HG02840 (cell line): ENCODE data around the gene LARP4B.
"Not testable (repeated sequence)": the region's sequence is repeated elsewhere in the genome, so short reads cannot be mapped to it uniquely, and the experiment has no call there.

ENCODE experiments used
- ATAC-seq: cut with Tn5 transposase; IDR thresholded peaks from one replicate; pipeline ENCODE4 v1.9.1; 2021; ENCODE audit warnings: mild to moderate bottlenecking, moderate library complexity, moderate number of reproducible peaks; ENCODE audit not compliant: unreplicated experiment, low FRiP score

LARP4B gene

DNA sequence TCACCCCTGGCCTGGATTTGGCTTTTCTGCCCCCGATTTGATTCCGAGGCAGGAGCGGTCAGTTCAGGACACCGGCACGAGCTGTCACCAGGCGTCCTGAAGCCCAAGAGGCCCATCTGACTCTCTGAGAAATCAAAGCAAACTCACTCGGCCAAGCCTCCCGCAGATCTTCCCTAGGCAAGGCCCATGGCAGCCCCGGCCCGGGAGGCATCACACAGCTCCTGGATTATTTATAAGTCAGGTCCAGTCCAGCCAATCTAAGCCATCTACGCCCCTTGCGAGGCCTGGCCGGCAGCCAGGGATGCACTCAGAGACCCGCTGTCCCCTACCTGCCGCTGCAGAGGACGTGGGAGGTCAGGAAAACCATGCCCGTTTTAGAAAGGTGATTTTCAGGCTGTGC, 154.7 kb downstream of the LARP4B start:
- ATAC-seq = no peak

DNA sequence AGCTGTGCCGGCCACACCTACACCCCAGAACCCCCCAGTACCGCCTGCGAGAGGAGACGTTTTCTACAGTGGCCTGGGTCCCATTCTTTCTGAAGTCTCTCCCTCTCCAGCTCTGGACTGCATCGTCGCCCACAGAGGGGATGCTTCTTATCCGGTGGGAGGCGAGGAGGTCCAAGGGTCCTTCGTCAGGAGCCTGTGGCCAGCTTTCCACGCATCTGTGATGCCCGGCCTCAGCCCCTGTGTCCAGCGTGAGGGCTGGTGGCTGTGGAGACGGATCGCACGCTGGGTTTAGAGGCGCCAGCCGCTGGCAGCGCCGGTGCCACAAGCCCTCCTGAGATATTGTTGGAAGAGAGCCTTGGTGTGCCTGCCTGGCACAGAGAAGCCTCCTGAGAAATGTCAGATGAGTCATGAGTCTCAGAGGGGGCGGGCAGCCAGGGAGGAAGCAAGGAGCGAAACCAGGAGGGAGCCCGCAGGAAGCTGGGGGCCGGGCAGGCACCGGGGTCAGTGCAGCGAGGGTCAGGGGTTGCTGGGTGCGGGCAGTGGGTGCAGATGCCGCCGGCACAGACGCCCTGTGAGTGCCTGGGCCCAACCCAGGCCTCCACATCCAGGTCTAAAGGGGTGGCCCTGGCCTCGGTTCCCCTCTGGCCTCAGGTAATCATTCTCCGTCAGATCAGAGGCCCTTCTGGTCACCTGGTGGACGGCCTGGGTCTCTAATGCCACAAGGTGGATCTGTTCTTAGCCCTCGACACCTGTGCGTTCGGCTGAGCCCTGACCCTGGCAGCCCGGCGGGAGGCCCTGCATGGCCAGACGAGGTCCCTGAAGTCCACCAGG, 156.0 kb downstream of the LARP4B start:
- no peak for ATAC-seq

DNA sequence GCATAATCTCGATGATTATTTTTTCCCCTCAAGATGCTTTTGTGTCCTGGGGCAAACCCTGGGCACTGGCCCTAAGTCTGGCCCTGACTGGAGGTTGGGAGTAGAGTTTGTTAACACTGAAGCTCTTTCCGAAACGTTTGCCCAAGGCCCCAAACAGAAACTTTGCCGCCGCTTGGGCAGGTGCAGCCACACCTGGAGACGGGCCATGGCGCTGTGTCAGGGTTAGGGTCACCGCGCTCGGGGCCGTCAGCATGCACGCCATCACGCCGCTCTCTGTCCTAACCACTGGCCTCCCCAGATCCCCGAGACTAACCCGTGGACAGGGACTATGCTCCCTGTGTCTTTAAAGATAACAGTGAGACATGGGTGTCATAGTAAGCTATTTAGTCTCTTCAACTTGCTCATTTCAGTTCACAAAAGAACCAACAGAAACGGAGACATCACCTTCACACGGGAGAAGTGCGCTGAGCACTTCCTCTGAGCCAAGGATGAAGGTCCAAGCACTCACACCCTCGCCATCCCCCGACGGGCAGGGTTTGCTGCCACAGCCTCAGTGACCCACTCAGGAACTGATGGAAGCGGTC, 156.8 kb downstream of the LARP4B start:
- no peak for ATAC-seq

DNA sequence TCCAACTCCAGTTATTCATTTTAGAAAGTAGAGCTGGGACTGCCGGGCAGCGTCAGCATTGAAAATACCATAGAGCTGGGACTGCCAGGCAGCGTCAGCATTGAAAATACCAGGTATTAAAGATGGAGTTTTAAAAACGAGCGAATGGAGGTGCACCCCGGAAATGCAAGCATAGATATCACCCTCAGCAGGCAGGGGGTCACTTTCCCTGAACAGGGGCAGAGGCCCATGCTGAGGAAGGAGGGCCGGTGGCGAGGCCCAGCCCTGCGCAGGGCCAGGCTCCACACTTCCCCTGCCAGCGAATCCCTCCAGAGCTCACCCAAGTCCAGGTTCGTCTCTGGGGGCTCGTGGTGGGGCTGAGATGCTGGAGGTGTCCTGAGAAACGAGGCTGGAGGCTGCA, 157.3 kb downstream of the LARP4B start:
- no peak for ATAC-seq

DNA sequence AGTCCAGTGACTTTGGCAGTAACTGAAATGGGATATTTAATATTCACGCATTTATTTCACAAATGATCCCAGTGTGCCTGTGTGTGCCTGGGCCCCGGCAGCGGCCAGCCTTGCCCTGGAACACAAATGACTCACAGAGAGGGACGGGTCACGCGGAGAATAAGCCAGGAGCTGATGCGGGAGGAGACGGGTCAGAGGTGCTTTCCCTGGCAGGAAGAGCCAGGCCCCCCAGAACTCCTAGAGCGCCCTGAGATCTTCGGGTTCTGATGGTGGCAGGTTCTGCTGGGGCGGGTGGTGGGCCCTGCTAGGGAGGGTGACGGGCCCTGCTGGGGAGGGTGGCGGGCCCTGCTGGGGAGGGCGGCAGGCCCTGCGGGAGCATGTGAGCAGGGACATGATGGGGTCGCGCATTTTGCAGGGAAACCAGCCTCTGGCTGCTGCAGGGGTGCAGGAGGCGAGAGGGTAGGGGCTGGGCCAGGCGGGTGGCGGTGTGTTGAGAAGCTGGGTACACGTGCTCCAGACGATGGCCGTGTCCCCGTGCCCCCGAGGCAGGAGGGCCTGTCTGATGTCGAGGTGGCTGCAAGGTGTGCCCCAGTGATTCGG, 157.8 kb downstream of the LARP4B start:
- ATAC-seq = no peak

DNA sequence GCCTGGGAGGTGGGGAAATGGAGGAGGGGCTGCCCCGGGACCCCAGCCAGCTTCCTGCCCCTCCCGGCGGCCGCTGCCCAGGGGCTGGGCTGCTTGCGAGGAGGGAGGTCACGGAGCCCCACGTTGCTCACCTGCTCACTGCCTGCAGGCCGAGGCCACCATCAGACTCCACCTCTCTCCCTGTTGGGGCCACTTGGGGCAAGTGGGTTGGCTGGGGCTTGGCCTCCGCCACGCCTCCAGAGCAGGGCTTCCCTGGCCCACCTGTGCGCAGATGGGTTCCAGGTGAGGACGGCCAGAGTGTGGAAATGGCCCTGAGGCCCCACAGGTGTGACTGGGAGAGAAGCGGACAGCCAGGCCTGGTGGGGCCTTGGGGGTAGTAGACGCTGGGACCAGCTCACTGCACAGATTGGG, 159.3 kb downstream of the LARP4B start:
- no peak for ATAC-seq

DNA sequence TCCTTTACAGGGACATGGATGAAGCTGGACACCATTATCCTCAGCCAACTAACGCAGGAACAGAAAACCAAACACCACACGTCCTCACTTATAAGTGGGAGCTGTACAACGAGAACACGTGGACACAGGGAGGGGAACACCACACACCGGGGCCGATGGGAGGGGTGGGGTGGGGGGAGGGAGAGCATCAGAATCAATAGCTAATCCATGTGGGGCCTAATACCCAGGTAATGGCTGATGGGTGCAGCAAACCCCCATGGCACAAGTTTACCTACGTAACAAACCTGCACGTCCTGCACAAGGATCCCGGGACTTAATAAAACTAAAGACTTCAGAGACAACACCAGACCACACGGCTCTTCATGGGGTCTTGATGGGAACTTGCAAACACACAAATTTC, 159.9 kb downstream of the LARP4B start:
- ATAC-seq = no peak

DNA sequence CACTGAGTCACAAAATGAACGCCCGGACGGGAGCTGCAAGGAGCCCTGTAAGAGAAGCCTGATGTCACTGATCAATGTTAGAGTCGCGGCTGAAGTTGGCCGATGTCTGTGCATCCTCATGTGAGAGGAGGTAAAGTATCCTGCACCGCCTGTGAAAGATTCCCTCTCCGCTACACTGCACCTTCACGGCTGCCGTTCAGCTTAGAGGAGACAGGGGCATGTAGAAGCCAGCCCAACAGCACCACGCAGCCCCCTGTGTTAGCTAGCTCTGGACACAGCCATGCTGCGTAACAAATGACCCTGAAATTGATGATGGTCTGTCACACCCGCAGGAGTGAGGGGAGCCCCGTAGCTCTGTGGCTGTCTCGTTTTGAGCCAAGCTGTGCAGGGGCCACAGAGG, 160.5 kb downstream of the LARP4B start:
- ATAC-seq = no peak

DNA sequence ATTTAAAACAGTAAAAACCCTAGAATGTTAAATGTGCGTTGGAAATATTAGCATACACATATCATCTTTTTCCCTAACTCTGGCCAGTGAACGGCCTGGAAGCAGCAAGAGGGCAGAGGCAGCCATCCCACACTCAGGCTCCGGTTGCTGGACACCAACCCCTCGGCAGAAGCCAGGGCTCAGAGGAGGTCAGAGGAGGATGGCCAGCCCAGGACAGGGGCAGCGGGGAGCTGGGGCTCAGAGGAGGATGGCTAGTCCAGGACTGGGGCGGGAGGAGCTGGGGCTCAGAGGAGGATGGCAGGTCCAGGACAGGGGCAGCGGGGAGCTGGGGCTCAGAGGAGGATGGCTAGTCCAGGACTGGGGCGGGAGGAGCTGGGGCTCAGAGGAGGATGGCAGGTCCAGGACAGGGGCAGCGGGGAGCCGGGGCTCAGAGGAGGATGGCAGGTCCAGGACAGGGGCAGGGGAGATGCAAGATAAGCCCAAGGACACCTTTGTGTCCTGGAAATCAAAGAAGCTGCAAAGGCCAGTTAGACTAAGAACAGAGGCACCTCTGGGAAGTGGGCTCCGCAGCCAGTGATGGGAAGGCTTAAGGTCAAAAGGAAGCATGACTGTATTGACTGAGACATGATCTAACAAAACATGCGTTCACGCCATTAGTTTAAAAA, 161.3 kb downstream of the LARP4B start:
- ATAC-seq = not testable (repeated sequence)

DNA sequence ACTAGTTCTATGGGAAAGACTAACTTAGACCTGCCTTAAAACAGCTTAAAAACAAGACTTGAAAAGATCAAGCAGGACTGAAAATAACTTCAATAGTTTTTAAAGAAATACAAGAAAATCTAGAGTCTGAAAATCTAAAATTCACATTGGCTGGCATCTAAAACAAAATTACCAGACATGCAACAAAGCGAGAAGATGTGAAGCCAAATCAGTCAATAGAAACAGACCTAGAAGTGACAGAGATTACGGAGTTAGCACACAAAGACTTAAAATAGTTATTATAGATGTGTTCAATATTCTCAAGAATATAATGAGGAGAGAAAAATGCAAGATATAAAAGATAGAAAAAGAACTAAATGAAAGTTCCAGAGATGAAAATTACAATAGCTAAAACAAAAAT, 163.7 kb downstream of the LARP4B start:
- ATAC-seq = no peak

DNA sequence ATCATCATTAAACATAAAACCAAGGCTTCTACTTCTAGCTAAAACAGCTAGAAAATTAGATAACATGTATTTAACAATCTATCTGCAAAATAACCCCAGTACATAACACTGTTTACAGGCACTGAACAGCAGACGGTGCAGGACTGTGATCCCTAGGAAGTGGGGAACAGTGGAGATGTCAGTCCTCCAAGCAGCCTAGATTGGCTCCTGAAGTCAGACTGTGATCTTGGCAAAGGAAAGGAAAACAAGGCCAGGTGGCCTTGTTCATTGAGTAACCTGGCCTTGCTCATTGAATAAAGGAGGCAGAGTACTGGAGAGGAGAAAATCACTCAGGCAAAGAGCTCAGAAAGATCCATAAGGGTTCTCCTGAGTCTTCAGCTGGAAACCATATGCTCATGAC, 164.3 kb downstream of the LARP4B start:
- ATAC-seq = no peak

DNA sequence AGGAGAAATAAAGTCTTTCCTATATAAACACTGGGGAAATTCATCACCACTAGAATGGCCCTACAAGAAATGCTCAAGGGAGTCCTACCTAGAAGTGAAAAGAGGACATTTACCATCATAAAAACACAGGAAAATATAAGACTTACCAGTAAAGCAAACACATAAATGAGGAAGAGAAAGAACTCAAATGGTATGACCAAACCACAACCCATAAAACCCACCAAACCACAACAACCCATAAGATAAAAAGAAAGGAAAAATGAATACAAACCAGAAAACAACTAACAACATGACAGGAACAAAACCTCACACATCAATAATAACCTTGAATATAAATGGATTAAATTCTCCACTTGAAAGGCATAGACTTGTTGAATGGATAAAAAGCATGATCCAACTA, 170.1 kb downstream of the LARP4B start:
- ATAC-seq = no peak

DNA sequence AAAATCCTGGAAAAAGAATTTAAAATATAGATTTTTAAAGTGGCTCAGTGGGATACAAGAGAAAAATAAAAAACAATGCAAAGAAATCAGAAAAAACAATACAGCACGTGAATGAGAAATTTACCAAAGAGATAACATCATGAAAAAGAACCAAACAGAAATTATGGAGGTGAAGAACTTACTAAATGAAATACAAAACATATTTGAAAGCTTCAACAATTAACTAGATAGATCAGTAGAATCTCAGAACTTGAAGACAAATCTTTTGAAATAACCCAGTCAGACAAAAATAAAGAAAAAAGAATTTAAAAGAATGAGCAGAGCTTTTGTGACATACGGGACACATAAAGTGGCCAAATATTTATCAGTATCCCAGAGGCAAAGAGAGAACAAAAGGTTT, 170.9 kb downstream of the LARP4B start:
- ATAC-seq = no peak

DNA sequence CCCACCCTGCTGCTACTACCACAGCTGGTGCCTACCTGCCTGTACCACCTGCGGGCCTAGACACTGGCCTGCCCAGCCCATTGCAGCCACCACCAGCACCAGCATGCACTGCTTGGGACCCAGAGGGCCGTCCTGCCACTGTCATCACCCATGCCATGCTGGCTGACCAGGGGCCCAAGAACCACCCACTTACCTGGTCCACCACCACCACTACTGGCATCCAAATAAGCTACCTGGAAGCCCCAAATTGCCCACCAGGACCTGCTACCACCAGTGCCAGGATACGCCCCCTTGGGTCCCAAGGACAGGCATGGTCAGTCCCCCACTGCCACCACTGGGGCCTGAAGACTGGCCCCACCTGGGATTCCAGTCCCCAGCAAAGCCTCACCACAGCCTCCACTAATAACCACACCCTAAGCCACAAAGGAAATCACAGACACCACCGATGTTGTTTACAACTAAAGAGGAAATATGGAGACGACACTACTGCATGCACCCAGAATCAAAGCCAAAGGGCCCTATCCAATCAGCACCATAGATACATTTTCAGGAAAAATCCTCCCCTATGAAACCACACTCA, 171.5 kb downstream of the LARP4B start:
- no peak for ATAC-seq
